HG02870 (cell line): ENCODE data around the gene SLC27A4.
"Not testable (repeated sequence)": the region's sequence is repeated elsewhere in the genome, so short reads cannot be mapped to it uniquely, and the experiment has no call there.

ENCODE experiments used
- ATAC-seq: cut with Tn5 transposase; IDR thresholded peaks from one replicate; pipeline ENCODE4 v1.9.1; 2021; ENCODE audit warnings: mild to moderate bottlenecking, moderate library complexity; ENCODE audit not compliant: unreplicated experiment

Gene SLC27A4

GRCh38 chr9:128323791-128324190 is 16.5 kb upstream of the SLC27A4 start:
- no peak for ATAC-seq

GRCh38 chr9:128324401-128324800 is 15.9 kb upstream of the SLC27A4 start:
- ATAC-seq = no peak

GRCh38 chr9:128325629-128326028 is 14.7 kb upstream of the SLC27A4 start:
- ATAC-seq = no peak

- ATAC-seq = no peak
Measured at GRCh38 chr9:128333451-128333869, 6.9 kb upstream of the SLC27A4 start.

GRCh38 chr9:128335161-128335560 is 5.2 kb upstream of the SLC27A4 start:
- no peak for ATAC-seq

- ATAC-seq = no peak
Measured at GRCh38 chr9:128335914-128336313, 4.4 kb upstream of the SLC27A4 start.

GRCh38 chr9:128337936-128338335 is 2.4 kb upstream of the SLC27A4 start:
- no peak for ATAC-seq

- not testable (repeated sequence) for ATAC-seq
Measured at GRCh38 chr9:128338852-128339614, 1.3 kb upstream of the SLC27A4 start.

- peak; percentile 29 for ATAC-seq
Measured at GRCh38 chr9:128340691-128341434, 536 bp downstream of the SLC27A4 start.

GRCh38 chr9:128341435-128341849 is 1.1 kb downstream of the SLC27A4 start:
- ATAC-seq = peak; percentile 44

- ATAC-seq = no peak
Measured at GRCh38 chr9:128342971-128343680, 2.8 kb downstream of the SLC27A4 start.

- ATAC-seq = no peak
Measured at GRCh38 chr9:128343855-128344254, 3.5 kb downstream of the SLC27A4 start.

- no peak for ATAC-seq
Measured at GRCh38 chr9:128344931-128345605, 4.7 kb downstream of the SLC27A4 start.

- ATAC-seq = no peak
Measured at GRCh38 chr9:128349125-128349524, 8.8 kb downstream of the SLC27A4 start.

GRCh38 chr9:128349772-128350171 is 9.4 kb downstream of the SLC27A4 start:
- no peak for ATAC-seq

GRCh38 chr9:128355451-128355850 is 15.1 kb downstream of the SLC27A4 start:
- ATAC-seq = no peak

GRCh38 chr9:128358090-128358489 is 17.8 kb downstream of the SLC27A4 start:
- no peak for ATAC-seq

GRCh38 chr9:128358861-128359260 is 18.5 kb downstream of the SLC27A4 start:
- ATAC-seq = no peak

GRCh38 chr9:128360826-128361225 is 20.5 kb downstream of the SLC27A4 start:
- ATAC-seq = no peak

GRCh38 chr9:128361296-128361985 is 21.1 kb downstream of the SLC27A4 start:
- ATAC-seq = no peak
